Kidney (tissue), 14 donors: ENCODE results near the gene CD74. TPM values are rescaled to one million over a fixed set of nuclear protein-coding genes. Genes with fewer than 3 reads are reported as not detected.

Experiments used
- DNase-seq, 5 donors: peaks; one replicate each; pipeline ENCODE4 v3.0.0-alpha.2; 2013 to 2020
- FAIRE-seq: peaks from 2 replicates; lab custom pipeline; 2012; peaks lifted over from hg19 to GRCh38; lab: Jason Lieb, UNC
- H3K27ac ChIP-seq, 2 donors: one replicate each; pipeline ENCODE4 v1.7.0; 2013; ENCODE audit warnings: low read depth in 2 of 2, low read length in 2 of 2, inconsistent platforms in 1 of 2
- H3K27me3 ChIP-seq: one replicate; pipeline ENCODE4 v1.7.1; 2013; ENCODE audit warnings: low read length, inconsistent platforms; ENCODE audit not compliant: control insufficient read depth, insufficient read depth
- H3K36me3 ChIP-seq, 3 donors: one replicate each; pipeline versions ENCODE4 v1.7.0 to v1.7.1; 2013; ENCODE audit warnings: low read length in 3 of 3, control low read depth in 1 of 3, inconsistent platforms in 1 of 3; ENCODE audit not compliant: insufficient read depth in 3 of 3, control insufficient read depth in 2 of 3
- H3K4me1 ChIP-seq, 3 donors: one replicate each; pipeline versions ENCODE4 v1.7.0 to v1.7.1; 2013; ENCODE audit warnings: low read length in 3 of 3, inconsistent platforms in 1 of 3, low read depth in 1 of 3; ENCODE audit not compliant: control insufficient read depth in 2 of 3, insufficient read depth in 2 of 3
- H3K4me3 ChIP-seq, 3 donors: one replicate each; pipeline versions ENCODE4 v1.7.0 to v1.8.1; 2013; ENCODE audit warnings: low read length in 3 of 3, control low read depth in 1 of 3, inconsistent platforms in 1 of 3
- H3K9ac ChIP-seq, 3 donors: one replicate each; pipeline versions ENCODE4 v1.7.0 to v1.7.1; 2013; ENCODE audit warnings: low read length in 3 of 3, control low read depth in 1 of 3, inconsistent platforms in 1 of 3
- H3K9me3 ChIP-seq, 3 donors: one replicate each; pipeline versions ENCODE4 v1.7.0 to v1.7.1; 2013; ENCODE audit warnings: low read length in 3 of 3, control low read depth in 1 of 3, inconsistent platforms in 1 of 3; ENCODE audit not compliant: control insufficient read depth in 2 of 3, insufficient read depth in 1 of 3
- intact Hi-C: fragments of 100-400 bp; cut with DNase I; formaldehyde crosslinking; loops from one replicate; pipeline ENCODE4 v1.11.1; 2022
- polyA plus RNA-seq: library from polyadenylated mRNA; stranded (reverse); fragments of 350-450 nt; fragmentation: Illumina TruSeq; extraction: RNeasy Lipid Tissue Mini Kit (QIAGEN cat#74804); gene quantifications from one replicate; pipeline ENCODE4 v1.2.3, GENCODE V29; 2014; ENCODE audit warnings: low read depth, low replicate concordance; ENCODE audit not compliant: insufficient read depth
- total RNA-seq: library from RNA; stranded (reverse); fragmentation: NEBNext Ultra II Directional; extraction: Animal tissue kit (Norgen Biotek cat#: 25700); gene quantifications from one replicate; pipeline ENCODE4 v1.2.1, GENCODE V29; 2021
- TF ChIP-seq, protein P1 (sequence below): IDR thresholded peaks from 3 replicates; pipeline ENCODE4 v1.5.1; 2012; ENCODE audit warnings: mild to moderate bottlenecking, moderate library complexity, borderline replicate concordance; ENCODE audit not compliant: insufficient read depth; ENCODE audit errors: extremely low read depth
- donor health status: control.
- donor health status: control.
- donor health status: control.
- donor health status: control.
- donor health status: control.
- donor health status: DM: yes; HTN: yes; CAD: no.
- donor health status: Normal renal cell carcinoma (clear cell type).

CD74 gene
- total and polyA plus RNA-seq, 2 donors from 2014 or later: 1,887 to 2,003 TPM

DNA sequence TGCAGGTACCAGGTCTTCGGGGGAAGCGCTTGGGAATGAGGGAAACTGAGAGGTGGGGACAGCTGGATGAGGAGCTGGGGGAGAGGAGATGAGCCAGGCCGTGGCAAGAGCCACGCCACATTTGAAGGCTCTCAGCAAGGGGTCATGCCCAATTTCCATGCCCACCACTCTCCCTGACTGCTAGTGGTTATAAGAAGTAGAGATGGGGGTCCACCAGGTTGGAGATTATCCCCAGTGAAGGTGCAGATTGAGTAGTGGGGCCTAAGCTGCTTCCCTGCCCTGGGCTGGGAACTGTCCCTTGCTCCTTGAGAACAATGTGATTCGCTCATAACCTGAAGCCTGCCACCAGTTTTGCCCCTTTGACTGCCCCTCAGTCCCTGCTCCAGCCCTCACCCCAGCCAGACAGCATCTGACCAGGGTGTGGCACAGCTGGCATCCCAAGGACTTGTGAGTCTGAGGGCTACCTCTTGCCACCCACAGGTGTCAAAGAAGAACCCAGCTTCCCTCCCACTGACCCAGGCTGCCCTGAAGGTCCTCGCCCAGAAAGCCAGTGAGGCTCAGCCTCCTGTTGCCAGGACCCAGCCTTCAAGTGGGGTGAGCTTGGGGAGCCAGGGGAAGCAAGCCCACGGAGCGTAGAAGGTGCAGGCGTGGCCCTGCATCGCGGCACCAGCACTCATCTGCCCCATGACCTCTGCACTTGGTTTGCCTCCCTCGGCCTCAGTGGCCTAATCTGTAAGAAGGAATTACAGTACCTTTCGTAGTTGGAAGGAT is 21.5 kb downstream of the CD74 start:
- TF ChIP-seq, protein P1, sequence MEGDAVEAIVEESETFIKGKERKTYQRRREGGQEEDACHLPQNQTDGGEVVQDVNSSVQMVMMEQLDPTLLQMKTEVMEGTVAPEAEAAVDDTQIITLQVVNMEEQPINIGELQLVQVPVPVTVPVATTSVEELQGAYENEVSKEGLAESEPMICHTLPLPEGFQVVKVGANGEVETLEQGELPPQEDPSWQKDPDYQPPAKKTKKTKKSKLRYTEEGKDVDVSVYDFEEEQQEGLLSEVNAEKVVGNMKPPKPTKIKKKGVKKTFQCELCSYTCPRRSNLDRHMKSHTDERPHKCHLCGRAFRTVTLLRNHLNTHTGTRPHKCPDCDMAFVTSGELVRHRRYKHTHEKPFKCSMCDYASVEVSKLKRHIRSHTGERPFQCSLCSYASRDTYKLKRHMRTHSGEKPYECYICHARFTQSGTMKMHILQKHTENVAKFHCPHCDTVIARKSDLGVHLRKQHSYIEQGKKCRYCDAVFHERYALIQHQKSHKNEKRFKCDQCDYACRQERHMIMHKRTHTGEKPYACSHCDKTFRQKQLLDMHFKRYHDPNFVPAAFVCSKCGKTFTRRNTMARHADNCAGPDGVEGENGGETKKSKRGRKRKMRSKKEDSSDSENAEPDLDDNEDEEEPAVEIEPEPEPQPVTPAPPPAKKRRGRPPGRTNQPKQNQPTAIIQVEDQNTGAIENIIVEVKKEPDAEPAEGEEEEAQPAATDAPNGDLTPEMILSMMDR: no peak
- H3K4me3 ChIP-seq: no peak overlapping the region
- no peak for DNase-seq
- intact Hi-C loops: no loop called here
- H3K27me3 ChIP-seq: no peaks in the 10 kb centered on the region
- peaks cover 0 to 39% (median 22%) of the 10 kb centered on the region in 3 donors for H3K36me3 ChIP-seq
- H3K9ac ChIP-seq: no peak overlapping the region
- H3K27ac ChIP-seq: no peak overlapping the region
- FAIRE-seq: no peak
- no peaks in the 10 kb centered on the region for H3K9me3 ChIP-seq
- H3K4me1 ChIP-seq: no peaks in the 10 kb centered on the region

GRCh38 chr5:150389531-150390266 is 23.0 kb downstream of the CD74 start:
- Histone ChIP-seq H3K9ac (no peak overlapping the region), H3K4me1 (no peaks in the 10 kb centered on the region), H3K9me3 (no peaks in the 10 kb centered on the region), H3K36me3 (peaks cover 0 to 39% (median 15%) of the 10 kb centered on the region in 3 donors), H3K27ac (no peak overlapping the region), H3K4me3 (no peak overlapping the region), H3K27me3 (no peaks in the 10 kb centered on the region)
- DNase-seq (peak in 2 of 5 donors; percentile 22 to 33), FAIRE-seq (no peak)
- intact Hi-C loops: no loop called here
- TF ChIP-seq, protein P1: no peak

- no peaks in the 10 kb centered on the region for H3K27me3 ChIP-seq
- intact Hi-C loops: no loop called here
- TF ChIP-seq, protein P1: no peak
- H3K4me1 ChIP-seq: no peaks in the 10 kb centered on the region
- no peak overlapping the region for H3K27ac ChIP-seq
- peaks cover 0 to 24% (median 21%) of the 10 kb centered on the region in 3 donors for H3K36me3 ChIP-seq
- no peaks in the 10 kb centered on the region for H3K9me3 ChIP-seq
- no peak for DNase-seq
- FAIRE-seq: no peak
- no peak overlapping the region for H3K9ac ChIP-seq
- H3K4me3 ChIP-seq: no peak overlapping the region
These were observed 26.5 kb downstream of the CD74 start for GRCh38 chr5:150386024-150386855.
